BE2C (cell line): ENCODE results near the gene PCCA.

Experiments
- DNase-seq: peaks from one replicate; pipeline ENCODE4 v3.0.0-alpha.2; 2020
- H3K27me3 ChIP-seq: fragments of 250-450 bp; sonication (Bioruptor Pico); 2 replicates; pipeline ENCODE4 v1.5.1; 2020; ENCODE audit warnings: mild to moderate bottlenecking
- H3K36me3 ChIP-seq: fragments of 250-450 bp; sonication (Bioruptor Pico); 2 replicates; pipeline ENCODE4 v1.5.1; 2020; ENCODE audit warnings: mild to moderate bottlenecking
- H3K4me1 ChIP-seq: fragments of 250-450 bp; sonication (Bioruptor Pico); 2 replicates; pipeline ENCODE4 v1.5.1; 2020
- H3K4me3 ChIP-seq: 2 replicates; pipeline ENCODE4 v1.5.1; 2011; ENCODE audit warnings: low read depth, low read length
- H3K9me3 ChIP-seq: fragments of 250-450 bp; sonication (Bioruptor Pico); 2 replicates; pipeline ENCODE4 v1.5.1; 2020
- TF ChIP-seq, protein P1 (sequence below): IDR thresholded peaks from 2 replicates; pipeline ENCODE4 v1.5.1; 2012; ENCODE audit warnings: mild to moderate bottlenecking, low read depth, low read length

The PCCA gene

DNA sequence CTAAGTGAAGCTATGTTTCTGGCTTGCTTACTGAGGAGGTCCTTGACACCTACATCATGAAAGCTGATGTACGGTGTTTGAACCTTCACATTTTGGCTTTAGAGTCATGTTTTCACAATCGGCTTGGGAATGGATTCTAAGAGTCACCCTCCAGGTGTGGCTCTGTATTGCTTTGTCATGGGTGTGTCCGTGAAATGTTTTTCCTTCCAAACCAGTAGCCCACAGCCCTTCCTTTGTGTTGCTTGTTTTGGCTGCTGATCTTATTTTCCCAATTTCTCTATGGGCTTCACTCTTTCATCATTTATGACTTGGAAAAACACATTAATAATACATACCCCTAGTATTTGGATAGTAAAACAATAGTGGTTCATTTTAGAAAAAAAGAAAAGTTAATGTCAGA is 259.1 kb downstream of the PCCA start:
- Histone ChIP-seq H3K4me3 (no peak overlapping the region), H3K36me3 (no peaks in the 10 kb centered on the region), H3K9me3 (no peaks in the 10 kb centered on the region), H3K27me3 (no peaks in the 10 kb centered on the region), H3K4me1 (no peaks in the 10 kb centered on the region)
- no peak for DNase-seq
- TF ChIP-seq, protein P1, sequence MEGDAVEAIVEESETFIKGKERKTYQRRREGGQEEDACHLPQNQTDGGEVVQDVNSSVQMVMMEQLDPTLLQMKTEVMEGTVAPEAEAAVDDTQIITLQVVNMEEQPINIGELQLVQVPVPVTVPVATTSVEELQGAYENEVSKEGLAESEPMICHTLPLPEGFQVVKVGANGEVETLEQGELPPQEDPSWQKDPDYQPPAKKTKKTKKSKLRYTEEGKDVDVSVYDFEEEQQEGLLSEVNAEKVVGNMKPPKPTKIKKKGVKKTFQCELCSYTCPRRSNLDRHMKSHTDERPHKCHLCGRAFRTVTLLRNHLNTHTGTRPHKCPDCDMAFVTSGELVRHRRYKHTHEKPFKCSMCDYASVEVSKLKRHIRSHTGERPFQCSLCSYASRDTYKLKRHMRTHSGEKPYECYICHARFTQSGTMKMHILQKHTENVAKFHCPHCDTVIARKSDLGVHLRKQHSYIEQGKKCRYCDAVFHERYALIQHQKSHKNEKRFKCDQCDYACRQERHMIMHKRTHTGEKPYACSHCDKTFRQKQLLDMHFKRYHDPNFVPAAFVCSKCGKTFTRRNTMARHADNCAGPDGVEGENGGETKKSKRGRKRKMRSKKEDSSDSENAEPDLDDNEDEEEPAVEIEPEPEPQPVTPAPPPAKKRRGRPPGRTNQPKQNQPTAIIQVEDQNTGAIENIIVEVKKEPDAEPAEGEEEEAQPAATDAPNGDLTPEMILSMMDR, result no peak

DNA sequence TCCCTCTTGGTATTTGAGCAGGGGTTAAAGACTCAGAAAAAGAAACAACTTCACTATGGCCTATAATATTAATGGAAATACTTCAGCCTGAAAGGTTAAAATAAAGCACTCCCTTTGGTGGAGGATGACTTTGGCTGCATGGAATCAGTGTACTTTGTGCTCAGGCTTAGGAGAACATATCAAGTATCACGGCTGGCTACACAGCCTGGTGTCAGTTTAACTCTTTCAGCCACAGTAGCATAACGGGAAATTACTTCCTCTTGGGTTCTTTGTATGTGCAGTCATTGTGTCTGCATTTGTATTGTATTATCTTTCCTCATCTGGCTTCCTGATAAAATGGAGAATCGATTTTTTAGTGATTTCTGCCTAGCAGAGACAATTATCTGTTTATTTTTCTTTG is 260.7 kb downstream of the PCCA start:
- no peaks in the 10 kb centered on the region for H3K27me3 ChIP-seq
- H3K4me1 ChIP-seq, result no peaks in the 10 kb centered on the region
- no peak for DNase-seq
- no peaks in the 10 kb centered on the region for H3K36me3 ChIP-seq
- TF ChIP-seq, protein P1, result no peak
- H3K4me3 ChIP-seq, result no peak overlapping the region
- H3K9me3 ChIP-seq, result no peaks in the 10 kb centered on the region

DNA sequence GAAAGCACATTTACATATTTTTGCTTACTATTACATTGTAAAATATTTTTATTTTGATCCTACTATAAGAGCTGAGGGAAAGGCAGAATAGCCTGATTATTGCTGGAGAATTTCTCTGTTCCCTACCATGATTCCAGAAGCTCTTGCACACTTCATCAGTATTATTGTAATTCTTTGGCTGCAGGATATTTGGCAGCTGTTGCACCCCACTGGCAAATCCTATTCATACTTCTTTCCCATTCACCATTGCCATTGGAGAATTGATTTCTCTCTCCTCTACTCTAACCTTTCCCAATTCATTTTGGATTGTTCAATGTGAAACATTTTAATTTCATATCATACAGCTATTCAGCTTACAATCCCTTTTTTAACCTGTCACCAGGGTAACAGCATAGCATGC is 261.7 kb downstream of the PCCA start:
- TF ChIP-seq, protein P1, result no peak
- Histone ChIP-seq H3K4me3 (no peak overlapping the region), H3K4me1 (no peaks in the 10 kb centered on the region), H3K27me3 (no peaks in the 10 kb centered on the region), H3K36me3 (no peaks in the 10 kb centered on the region), H3K9me3 (no peaks in the 10 kb centered on the region)
- no peak for DNase-seq

DNA sequence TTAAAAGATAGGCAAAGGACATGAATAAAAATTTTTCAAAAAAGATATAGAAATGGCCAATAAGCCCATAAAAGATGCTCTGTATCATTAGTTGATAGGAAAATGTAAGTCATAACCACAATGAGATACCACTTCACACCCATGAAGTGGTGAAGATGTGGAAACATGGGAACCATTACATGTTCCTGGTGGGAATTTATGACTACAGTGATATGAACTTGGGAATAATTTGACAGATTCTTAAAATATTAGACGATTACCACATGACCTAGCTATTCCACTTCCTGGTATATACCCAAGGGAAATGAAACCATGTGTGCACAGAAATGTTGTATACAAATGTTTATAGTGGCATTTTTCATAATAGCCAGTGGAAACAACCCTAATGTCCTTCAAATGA is 267.5 kb downstream of the PCCA start:
- H3K27me3 ChIP-seq, result no peaks in the 10 kb centered on the region
- no peak overlapping the region for H3K4me3 ChIP-seq
- TF ChIP-seq, protein P1, result no peak
- DNase-seq, result no peak
- H3K36me3 ChIP-seq, result no peaks in the 10 kb centered on the region
- no peaks in the 10 kb centered on the region for H3K9me3 ChIP-seq
- no peaks in the 10 kb centered on the region for H3K4me1 ChIP-seq

DNA sequence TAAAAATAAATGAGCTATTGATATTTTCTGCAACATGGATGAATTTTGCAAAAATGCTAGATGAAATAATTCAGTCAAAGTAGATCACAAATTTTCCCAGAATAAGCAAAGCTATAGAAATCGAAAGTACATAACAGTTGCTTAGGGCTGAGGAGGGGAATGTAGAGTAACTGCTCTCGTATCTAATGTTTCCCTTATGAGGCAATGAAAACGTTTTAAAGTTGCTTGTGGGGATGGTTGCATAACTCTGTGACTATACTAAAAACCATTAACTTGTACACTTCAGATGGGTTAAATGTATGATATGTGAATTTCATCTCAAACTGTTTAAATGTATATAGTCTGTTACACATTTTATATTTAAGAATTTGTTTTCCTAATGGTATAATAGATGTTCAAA is 268.0 kb downstream of the PCCA start:
- TF ChIP-seq, protein P1, result no peak
- Histone ChIP-seq H3K4me1 (no peaks in the 10 kb centered on the region), H3K9me3 (no peaks in the 10 kb centered on the region), H3K27me3 (no peaks in the 10 kb centered on the region), H3K4me3 (no peak overlapping the region), H3K36me3 (no peaks in the 10 kb centered on the region)
- DNase-seq, result no peak

DNA sequence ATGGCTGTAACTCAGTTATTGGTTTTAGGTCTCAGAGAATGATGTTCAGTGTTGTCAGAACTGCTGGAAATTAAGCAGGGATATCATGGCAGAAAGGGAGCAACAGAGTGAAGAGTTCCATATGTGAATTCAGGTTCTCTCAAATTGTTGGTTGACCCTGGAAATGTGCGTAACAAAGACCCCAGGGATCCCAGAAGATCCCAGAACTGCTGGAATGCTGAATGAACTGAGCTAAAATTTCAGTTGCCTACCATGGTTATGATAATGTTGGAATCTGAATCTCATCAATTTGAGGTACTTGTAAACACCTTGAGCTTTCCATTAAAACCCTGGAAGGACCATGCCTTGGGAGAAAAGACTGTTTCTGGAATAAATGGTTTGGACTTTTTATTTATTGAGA is 268.9 kb downstream of the PCCA start:
- no peak overlapping the region for H3K4me3 ChIP-seq
- H3K27me3 ChIP-seq, result no peaks in the 10 kb centered on the region
- H3K4me1 ChIP-seq, result no peaks in the 10 kb centered on the region
- no peak for DNase-seq
- H3K36me3 ChIP-seq, result no peaks in the 10 kb centered on the region
- no peaks in the 10 kb centered on the region for H3K9me3 ChIP-seq
- TF ChIP-seq, protein P1, result no peak
